GM12874 (cell line): ENCODE data around the gene MBD5.

Experiments
- CTCF ChIP-seq: IDR thresholded peaks from 2 replicates; pipeline ENCODE4 v1.5.1; 2011; ENCODE audit warnings: low read depth, mild to moderate bottlenecking, control low read depth, low read length, moderate library complexity; ENCODE audit not compliant: insufficient read depth

Gene MBD5

GRCh38 chr2:148259674-148260073, 238.8 kb downstream of the MBD5 start:
- TF ChIP-seq CTCF, result no peak

GRCh38 chr2:148263890-148264289, 243.0 kb downstream of the MBD5 start:
- TF ChIP-seq CTCF, result no peak

GRCh38 chr2:148273158-148273691, 252.3 kb downstream of the MBD5 start:
- no peak for TF ChIP-seq CTCF

GRCh38 chr2:148279216-148279615, 258.3 kb downstream of the MBD5 start:
- TF ChIP-seq CTCF, result no peak

- no peak for TF ChIP-seq CTCF
These were observed 261.3 kb downstream of the MBD5 start for GRCh38 chr2:148282201-148282600.

GRCh38 chr2:148292431-148292830, 271.5 kb downstream of the MBD5 start:
- no peak for TF ChIP-seq CTCF

- no peak for TF ChIP-seq CTCF
These were observed 277.3 kb downstream of the MBD5 start for GRCh38 chr2:148298196-148298595.
